NCI-H345 (cell line): ENCODE measurements around the gene TNK2.
"Not testable (repeated sequence)": the region's sequence is repeated elsewhere in the genome, so short reads cannot be mapped to it uniquely, and the experiment has no call there.

Experiments
- DNase-seq: peaks from one replicate; lab custom pipeline; 2025; lab: John Stamatoyannopoulos, UW

The TNK2 gene

DNA sequence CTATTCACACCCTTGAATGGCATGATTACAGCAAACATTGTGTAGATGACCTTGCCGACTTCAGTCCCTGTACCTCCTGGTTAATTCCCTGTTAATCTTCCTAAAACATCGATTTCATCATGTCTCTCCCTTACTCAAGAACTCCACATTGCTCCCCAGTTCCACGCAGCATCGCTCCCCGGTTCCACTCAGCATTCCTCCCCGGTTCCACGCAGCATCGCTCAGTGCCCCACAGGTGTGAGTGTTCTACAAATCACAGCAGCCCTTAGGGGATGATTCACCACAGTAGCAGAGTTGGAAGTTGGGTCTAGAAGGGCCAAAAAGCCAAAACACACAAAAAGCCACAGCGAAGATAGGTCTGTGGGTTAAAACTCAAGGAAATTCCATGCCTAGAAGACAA lies 8.6 kb upstream of the TNK2 start:
- DNase-seq, result no peak

DNA sequence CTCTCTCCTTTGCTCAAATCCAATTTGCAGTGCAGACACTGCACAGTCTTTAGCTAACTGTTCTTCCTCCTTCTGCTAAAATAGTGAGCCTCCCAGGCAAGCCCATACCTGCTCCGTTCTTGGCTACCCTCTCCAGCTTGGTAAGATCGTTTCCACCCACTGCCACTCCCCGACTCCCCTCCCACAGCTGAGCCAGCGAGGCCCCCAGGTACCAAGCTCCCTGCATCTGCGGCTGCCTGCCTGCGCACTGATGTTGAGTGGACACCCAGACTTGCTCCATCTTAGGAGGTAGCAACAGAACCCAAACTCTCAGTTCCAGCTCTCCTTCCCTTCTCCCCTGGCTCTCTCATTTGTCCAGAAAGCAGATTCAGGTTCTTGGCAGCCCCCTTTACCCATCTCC lies 7.9 kb upstream of the TNK2 start:
- DNase-seq, result no peak

DNA sequence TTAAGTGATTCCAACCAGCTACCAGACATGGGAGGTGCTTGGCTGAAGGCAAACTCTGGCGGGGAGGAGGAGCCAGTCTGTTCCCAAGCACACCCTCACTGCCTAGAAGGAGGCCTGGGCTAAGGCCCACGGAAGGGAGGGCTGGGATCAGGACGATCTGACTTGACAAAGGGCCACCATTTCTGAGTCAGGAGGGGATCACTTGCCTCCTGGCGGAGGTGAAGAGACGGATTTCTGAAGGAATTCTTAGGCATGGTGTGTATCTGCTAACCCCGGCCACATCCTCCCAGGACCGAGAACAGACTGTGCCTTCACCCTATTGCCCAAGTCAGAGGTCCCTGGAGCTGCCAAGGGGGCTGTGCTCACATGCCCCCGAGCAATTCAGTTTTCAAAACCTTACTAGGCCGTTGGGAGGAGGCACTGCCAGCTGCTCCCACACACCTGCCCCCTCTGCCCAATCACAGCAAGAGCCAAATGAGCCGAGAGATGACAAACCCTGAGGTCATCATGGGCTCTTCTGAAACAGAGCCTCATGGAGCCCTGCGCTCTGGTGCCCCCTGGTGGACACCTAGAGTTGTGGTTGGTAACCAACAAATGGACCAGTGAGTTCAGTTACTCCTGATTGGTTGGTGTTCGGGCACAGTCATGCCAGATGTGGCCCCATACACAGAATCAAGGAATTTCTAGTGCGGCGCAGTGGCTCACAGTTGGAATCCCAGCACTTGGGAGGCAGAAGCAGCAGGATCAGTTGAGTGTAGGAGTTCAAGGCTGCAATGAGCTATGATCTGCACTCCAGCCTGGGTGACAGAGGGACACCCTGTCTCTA lies 6.5 kb upstream of the TNK2 start:
- no peak for DNase-seq

DNA sequence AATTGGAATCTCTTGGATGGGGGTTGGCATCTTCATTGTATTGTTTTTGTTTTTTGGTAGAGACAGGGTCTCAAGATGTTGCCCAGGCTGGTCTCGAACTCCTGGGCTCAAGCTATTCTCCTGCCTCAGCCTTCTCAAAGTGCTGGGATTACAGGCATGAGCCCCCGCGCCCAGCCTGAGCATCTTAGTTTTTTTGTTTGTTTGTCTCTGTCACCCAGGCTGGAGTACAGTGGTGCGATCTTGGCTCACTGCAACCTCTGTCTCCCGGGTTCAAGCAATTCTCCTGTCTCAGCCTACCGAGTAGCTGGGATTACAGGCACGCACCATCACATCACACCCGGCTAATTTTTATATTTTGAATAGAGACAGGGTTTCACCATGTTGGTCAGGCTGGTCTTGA lies 5.8 kb upstream of the TNK2 start:
- not testable (repeated sequence) for DNase-seq

DNA sequence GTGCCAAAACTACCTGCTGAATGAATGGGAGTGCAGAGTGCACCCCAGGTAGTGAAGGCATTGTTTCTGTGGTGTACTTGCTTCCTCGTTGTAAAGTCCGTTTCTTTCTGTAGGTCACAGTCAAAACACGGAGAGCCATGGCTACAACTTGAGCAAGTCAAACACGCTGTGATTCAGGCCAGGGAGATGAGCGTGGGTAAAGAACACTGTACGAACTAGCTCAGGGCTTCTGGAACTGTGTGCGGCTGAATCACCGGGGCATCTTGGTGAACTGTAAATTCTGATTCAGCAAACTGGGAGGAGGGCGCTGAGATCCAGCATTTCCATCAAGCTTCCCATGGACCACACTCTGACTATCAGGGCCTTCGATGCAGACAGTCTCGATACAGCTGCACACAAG lies 5.0 kb upstream of the TNK2 start:
- DNase-seq, result no peak

DNA sequence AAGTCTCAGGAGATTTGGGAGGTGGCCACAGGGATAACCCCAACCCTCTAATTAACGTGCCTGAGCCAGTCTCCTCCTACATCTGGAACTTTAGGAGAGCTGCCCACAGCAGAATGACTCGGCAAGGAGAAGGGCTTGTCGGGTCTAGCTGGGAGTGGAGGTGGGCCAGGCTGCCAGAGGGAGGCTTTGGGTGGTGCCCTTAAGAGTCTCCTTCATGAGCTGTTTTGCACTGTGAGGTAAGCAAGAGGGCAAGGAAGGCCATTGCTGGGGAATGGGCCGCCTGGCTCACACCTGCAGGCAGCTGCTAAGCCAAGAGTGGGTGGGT lies 3.6 kb upstream of the TNK2 start:
- no peak for DNase-seq

DNA sequence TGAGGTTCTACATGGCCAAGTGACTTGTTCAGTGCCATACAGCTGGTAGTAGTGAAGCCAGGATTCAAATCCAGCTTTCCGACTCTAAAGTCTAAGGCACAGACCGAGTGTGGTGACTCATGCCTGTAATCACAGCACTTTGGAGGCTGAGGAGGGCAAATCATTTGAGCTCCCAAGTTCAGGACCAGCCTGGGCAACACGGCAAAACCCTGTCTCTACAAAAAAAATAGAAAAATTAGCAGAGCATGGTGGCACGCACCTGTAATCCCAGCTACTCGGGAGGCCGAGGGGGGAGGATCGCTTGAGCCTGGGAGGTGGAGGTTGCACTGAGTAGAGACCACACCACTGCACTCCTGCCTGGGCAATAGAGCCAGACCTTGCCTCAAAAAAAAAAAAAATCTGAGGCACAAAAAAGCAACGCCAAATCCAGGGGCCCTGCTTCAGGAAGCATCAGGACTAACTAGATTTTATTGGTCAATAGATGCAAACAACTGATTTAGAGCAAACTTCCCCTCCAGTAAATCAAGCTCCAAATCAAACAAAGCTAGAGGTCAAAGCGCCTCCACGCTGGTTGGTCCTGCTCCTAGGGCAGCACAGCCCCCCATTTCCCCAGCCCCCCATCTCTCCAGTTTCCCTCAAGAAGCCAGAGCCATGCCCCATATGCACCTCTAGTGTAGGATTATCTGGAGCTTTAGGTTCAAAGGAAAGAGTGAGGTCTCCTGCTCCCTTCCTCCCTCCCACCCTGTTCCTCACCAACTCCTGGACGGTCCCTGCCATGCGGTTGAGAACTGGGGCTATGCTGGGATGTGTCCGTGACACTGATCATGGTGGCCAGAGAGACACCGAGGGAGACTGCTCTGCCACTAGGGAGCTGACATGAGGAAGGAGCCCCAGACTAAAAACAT lies 2.9 kb upstream of the TNK2 start:
- DNase-seq, result no peak

DNA sequence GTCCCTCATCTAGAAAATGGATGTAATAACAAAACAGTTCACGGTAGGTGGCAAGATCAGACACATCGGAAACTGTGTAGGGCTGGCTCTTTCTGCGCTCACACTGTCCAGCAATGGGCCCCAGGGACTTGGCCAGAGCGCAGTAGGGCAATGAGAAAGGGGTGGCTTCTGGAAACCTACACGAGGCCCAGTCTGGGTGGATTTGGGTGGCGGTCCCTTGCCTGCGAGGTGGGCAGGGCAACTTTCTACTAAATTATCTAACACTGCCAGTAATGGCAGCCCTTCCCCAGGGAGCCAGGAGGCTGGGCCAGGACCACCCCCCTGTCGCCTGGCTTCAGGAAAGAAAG lies 2.1 kb upstream of the TNK2 start:
- no peak for DNase-seq

DNA sequence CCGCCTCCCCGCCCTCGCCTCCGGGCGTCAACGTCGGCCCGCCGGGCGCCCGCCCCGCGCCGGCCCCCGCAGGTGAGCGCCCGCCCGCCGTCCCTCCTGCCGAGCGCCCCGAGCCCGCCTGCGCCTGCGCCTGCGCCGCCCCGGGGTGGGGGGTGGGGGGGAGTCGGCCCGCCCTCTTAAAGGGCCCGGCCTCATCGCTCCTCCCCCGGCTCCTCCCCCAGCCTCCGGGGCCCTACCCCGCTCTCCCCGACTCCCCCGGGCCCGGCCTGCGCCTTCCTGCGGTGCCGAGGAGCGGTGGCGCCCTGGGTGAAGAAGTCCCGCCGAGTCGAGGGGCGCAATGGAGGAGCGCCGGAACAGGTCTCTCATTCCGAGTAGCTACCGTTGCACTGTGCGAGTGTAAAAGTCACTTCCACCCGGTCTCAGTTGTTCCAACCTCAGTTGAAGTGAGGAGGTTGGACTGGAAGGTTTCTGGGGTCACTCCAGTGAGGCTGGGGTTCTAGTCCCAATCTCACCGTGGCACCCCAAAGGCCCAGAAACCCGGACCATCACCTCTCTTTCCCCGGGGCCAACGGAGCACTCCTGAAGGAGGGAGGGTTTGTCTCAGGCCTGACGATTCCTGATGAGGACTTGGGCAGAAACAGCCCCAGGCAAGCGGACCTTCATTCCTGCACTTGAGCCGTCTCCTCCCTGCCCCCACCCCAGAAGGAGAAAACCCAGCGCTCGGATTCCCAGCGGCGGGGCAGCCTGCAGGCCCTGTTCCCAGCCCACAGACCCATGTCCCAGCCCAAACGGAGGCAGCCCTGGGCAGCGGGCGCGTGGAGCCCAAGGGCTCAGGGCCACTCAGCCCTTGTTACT lies 1.5 kb upstream of the TNK2 start:
- peak; percentile 92 for DNase-seq

DNA sequence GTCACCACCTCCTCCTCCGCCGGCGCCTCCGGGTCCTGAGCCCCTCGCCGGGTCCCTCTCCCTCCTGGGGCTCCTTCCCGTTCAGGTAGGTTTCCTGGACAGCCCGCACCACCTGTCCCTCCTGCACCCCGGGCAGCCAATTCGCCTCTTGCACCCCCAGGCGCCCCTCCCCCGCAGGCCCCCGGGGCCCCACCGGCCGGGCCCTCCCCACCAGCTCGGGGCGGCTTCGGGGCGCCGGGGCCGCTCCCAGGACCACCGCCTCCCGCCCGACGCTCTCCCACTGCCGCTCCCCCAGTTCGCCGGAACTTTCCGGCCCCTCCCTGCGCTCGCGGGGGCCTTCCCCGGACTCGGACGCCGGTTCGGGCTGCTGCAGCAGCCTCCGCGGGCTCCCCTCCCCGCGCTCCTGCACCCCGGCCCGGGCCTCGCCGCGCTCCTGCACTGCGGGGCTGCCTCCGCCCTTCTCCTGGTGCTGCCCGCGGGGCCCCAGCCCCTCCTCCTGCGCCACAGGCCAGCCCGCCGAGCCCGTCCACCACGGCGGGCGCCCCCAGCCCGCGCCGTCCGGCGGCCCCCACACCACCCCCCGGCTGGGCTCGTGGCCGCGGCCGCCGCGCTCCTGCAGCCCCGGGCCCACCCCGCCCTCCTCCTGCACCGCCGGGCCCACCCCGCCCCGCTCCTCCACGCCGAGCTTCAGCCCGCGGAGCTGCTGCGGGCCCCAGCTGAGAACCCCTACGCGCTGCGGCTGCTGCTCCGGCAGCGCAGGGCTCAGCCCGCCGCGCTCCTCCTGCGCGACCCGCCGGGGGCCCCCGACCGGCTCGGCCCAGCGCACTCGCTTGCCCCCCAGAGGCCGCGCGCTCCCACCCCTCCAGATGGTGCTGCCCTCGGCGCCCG lies 587 bp upstream of the TNK2 start:
- DNase-seq, result no peak

DNA sequence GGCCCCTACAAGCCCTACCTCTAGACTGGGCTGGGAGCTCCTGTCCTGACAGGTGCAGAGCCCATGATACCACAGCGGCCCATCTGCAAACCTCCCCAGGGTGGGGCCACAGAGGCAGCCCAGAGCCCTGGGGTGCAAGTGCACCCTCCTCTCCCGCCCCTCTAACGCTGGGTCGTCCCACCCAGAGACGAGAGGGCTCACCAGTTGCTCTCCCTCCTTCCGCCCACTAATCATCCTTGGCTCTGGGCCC lies 742 bp downstream of the TNK2 start:
- no peak for DNase-seq

DNA sequence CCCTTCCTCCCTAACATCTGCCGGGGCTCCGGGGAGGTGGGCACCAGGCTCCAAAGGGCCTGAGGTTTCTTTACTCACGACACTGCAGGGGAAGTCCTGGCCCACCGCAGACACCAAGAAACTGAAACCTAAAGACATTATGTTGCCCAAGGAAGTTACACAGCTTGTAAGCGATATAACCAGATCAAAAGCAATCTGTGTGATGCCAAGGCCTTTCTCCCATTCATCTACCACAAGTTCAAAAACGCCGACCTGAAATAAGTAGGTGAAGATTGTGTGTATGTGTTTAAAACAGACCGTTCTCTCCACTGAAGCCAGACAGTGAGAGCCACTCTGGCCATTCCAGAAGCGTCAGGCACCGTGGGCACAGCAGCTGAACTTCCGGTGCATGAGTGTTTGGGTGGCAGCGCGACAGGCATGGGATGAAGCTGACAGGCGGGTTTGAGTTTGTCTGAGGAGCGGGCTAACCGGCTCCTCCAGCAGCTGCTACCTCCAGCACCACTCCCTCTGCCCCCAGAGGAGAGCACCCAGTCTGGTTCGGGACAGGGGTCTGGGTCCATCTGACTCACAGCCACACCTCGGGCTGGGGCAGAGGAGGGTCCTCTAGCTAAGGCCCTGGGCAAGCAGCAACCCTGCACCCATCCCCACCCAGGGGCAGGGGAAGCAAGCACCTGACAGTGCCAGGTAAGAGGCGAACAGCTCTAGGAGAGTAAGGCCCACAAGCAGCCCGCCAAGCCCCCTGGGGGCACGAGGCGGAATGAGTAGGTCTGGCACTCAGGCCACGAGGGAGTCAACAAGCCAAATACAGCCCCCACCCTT lies 1.3 kb downstream of the TNK2 start:
- DNase-seq, result peak; percentile 63

DNA sequence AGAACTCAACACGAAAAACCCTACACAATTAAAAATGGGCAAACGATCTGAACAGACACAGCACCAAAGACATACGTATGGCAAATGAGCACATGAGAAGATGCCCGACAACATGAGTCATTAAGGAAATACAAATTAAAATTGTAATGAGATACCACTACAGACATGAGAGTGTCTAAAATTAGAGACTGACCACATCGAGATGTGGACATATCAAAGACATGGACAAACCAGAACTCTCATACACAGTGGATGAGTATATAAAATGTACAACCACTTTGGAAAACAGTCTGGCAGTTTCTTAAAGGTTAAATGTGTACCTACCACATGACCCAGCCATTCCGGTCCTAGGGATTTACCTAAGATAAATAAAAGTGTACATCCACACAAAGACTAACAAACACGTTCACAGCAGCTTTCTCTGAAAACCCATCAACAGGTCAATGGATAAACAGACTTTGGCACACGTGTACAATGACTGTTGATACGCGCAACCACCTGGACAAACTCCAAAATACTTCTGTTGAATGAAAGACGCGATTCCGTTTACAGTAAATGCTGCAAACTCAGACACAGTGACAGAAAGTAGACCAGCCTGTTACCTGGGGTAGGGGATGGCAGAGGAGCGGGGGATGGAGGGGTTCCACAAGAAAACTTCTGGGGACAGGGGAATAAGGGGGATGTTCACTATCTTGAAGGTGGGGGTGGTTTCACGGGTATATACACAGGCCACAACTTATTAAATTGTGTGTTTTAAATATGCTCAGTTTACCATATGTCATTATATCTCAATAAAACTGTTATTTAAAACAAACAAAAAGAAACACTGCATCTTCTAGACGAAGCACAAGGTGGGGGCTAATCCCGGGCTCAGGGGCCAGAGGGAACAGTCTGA lies 2.1 kb downstream of the TNK2 start:
- peak; percentile 55 for DNase-seq

DNA sequence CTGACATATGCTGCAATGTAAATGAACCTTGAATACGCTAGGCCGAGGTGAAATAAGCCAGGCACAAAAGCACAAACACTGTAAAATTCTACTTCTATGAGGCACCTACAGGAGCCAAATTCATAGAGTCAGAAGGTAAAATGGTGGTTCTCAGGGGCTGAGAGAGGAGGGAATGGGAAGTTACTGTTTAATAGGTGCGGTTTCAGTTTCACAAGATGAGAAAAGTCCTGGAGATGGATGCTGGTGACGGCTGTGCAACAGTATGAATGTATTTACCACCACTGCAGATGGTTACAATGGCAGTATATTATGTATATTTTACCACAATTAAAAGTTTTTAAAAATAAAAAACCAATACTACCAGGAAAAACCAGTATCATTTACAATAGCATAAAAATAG lies 4.0 kb downstream of the TNK2 start:
- DNase-seq, result no peak

DNA sequence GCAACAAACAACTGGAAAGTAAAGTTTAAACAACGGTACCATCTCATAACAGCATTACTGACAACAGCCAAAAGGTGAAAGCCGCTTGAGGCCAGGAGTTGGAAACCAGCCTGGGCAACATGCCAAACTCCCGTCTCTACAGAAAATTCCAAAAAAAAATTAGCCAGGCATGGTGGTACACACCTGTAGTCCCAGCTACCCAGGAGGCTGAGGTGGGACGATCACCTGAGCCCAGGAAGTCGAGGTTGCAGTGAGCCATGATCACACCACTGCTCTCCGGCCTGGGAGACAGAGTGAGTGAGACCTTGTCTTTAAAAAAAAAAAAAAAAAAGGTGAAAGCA lies 4.4 kb downstream of the TNK2 start:
- DNase-seq, result no peak

DNA sequence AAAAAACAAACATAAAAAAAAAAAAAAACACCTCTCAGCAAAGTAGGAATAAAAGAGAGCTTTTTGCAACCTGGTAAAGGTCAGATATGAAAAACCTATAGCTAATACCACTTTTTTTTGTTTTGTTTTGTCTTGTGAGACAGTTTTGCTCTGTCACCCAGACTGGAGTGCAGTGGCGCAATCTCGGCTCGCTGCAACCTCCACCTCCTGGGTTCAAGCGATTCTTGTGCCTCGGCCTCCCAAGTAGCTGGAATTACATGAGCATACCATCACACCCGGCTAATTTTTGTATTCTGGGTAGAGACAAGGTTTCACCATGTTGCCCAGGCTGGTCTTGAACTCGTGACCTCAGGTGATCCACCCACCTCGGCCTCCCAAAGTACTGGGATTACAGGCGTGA lies 5.7 kb downstream of the TNK2 start:
- DNase-seq, result not testable (repeated sequence)

DNA sequence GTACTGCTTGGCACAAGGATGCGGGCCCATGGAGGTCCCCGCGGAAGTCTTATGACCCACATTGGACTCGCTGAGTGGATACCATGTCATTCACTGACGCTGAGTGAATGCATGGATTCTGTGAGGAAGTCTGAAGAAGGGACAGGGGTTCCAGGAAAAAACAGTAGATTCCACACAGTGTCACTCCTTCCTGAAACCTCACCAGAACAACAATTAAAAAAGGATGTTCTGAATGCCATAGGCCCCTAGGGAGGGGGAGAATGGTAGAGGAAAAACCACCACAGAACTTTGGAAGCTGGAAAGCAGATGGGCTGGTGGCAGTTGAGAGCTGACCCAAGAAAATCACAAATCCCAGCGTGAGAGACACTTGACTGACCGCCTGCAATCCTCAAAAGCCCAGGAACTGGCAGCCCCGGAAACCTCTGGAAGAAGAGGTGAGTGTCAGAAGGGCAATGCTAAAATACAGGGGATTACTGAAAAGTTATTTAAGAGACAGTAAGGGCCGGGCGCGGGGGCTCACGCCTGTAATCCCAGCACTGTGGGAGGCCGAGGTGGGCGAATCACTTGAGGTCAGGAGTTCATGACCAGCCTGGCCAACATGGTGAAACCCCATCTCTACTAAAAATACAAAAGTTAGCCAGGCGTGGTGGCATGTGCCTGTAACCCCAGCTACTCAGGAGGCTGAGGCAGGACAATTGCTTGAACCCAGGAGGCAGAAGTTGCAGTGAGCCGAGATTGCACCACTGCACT lies 6.3 kb downstream of the TNK2 start:
- DNase-seq, result not testable (repeated sequence)

DNA sequence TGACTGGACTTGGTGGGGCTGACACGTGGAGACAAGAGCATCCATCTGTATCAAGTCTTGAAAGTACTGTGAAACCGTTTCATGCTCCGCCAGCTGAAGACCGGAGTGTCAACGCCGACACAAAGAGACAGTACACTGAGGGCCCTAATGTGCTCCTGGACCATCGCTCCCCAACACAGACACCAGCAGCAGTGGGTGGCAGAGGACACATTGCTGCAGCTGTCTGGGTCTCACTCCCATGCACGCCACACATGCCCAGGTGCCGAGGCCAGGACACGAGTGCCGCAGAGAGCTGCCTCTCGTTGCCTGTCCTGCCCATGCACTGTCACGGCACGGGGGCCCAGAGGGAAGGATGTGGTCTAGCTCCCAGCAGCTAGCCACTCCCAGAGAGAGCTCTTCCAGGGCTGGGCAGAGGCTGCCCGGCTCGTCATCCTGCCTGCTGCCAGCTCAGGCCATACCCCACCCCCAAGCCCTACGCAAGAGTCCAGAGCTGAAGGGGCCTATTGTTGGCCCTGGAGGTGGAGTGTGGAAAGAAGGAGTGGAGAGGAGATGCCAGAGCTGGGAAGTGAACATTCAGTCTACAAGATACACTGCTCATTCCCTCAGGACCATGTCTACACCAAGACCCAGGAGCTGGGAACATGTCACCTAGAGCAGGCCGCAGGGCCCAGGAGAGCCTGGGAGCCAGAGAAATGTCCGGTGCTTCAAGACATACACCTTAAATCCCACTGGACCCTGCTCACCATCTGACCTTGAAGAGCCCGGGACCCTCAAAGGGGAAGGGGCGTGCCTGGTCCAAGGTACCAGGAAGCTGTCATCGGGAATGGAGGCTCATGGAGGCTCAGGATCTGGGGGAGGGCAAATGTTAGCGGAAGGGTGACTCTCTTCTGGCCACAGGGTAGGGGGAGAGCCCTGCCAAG lies 7.7 kb downstream of the TNK2 start:
- no peak for DNase-seq
